H1 (cell line): ENCODE measurements around the gene TNNI3. TPM values are rescaled to one million over a fixed set of nuclear protein-coding genes. Genes with fewer than 3 reads are reported as not detected.

Experiments used
- CHD7 ChIP-seq: fragments of 300-600 bp; sonication (generic); IDR thresholded peaks from 2 replicates; pipeline ENCODE4 v1.7.1; 2012; ENCODE audit warnings: low read length, moderate library complexity, mild to moderate bottlenecking, inconsistent platforms; ENCODE audit not compliant: insufficient replicate concordance
- EGR1 ChIP-seq: IDR thresholded peaks from 2 replicates; pipeline ENCODE4 v1.6.1; 2011; ENCODE audit warnings: low read depth, low read length, borderline replicate concordance
- EP300 ChIP-seq, 2 experiments: IDR thresholded peaks; 1 replicate in 1 of 2; 2 replicates in 1 of 2; pipeline ENCODE4 v1.6.1; 2011 to 2012; ENCODE audit warnings: low read depth in 2 of 2, low read length in 2 of 2, mild to moderate bottlenecking in 2 of 2, borderline replicate concordance in 1 of 2, inconsistent platforms in 1 of 2, moderate library complexity in 1 of 2
- MAFK ChIP-seq: IDR thresholded peaks from 2 replicates; pipeline ENCODE4 v1.6.1; 2012; ENCODE audit warnings: low read depth, mild to moderate bottlenecking, improper control_type of control experiment, low read length
- POLR2A ChIP-seq, 2 experiments: IDR thresholded peaks; 1 replicate in 1 of 2; 2 replicates in 1 of 2; pipeline ENCODE4 v1.6.1; 2011; ENCODE audit warnings: low read depth in 2 of 2, low read length in 2 of 2, mild to moderate bottlenecking in 2 of 2; ENCODE audit errors: control extremely low read depth in 1 of 2
- SAP30 ChIP-seq: fragments of 300-600 bp; sonication (generic); IDR thresholded peaks from 2 replicates; pipeline ENCODE4 v1.7.1; 2012; ENCODE audit warnings: low read length, moderate library complexity, mild to moderate bottlenecking, inconsistent platforms; ENCODE audit not compliant: insufficient read depth, insufficient replicate concordance
- SIN3A ChIP-seq, 2 experiments: IDR thresholded peaks in 1 of 2; conservative IDR thresholded peaks in 1 of 2; 2 replicates each; pipeline ENCODE4 v1.6.1; 2011 to 2012; ENCODE audit warnings: low read length in 2 of 2, improper control_type of control experiment in 1 of 2, low read depth in 1 of 2, mild to moderate bottlenecking in 1 of 2
- SIX5 ChIP-seq: IDR thresholded peaks from 2 replicates; pipeline ENCODE4 v1.6.1; 2011; ENCODE audit warnings: mild to moderate bottlenecking, low read depth, low read length
- SP2 ChIP-seq: IDR thresholded peaks from 2 replicates; pipeline ENCODE4 v1.6.1; 2012; ENCODE audit warnings: mild to moderate bottlenecking, low read length, inconsistent platforms
- SP4 ChIP-seq: IDR thresholded peaks from 2 replicates; pipeline ENCODE4 v1.6.1; 2012; ENCODE audit warnings: low read length, inconsistent platforms
- polyA plus RNA-seq, 7 experiments: library from polyadenylated mRNA; depleted of rRNA in 3 of 7; stranded (reverse) in 5 of 7; unstranded in 2 of 7; fragments of >200 nt in 5 of 7; fragments of 200-250 nt in 2 of 7; gene quantifications; 1 replicate in 5 of 7; 2 replicates in 1 of 7; 4 replicates in 1 of 7; pipeline versions ENCODE4 v1.2.1 to v1.2.3, GENCODE V29; 2011 to 2013; ENCODE audit warnings: missing spikeins in 2 of 7, mixed read lengths in 2 of 7
- total RNA-seq: library from RNA; stranded (reverse); fragmentation: NEBNext Ultra II Directional; extraction: Animal tissue kit (Norgen Biotek cat#: 25700); gene quantifications from 2 replicates; pipeline ENCODE4 v1.2.1, GENCODE V29; 2021

TNNI3 gene
- total and polyA plus RNA-seq, 2 of the 8 experiments (the other 6 are each of a cell fraction or from before 2014, with no cell fraction given): 16.9 to 56.0 TPM

- TF ChIP-seq SIX5 (peak; percentile 33; the same call in 1 of the 2 replicates), EP300 (IDR thresholded peaks at IDR 0.05; ENCODE audit: borderline replicate concordance in 1 of 2, low read depth in 2 of 2, low read length in 2 of 2) (peak in 1 of 2 experiments; percentile 100; a peak in 2 of 3 replicates), SP2 (peak; percentile 57; the same call in 1 of the 2 replicates), CHD7 (no peak), SP4 (peak; percentile 75), MAFK (no peak), SAP30 (no peak), SIN3A (conservative IDR thresholded peaks at IDR 0.05 in 1 of 2, IDR thresholded peaks at IDR 0.05 in 1 of 2; ENCODE audit: low read depth in 1 of 2, low read length in 2 of 2) (peak in 1 of 2 experiments; percentile 73; a peak in 2 of 4 replicates), EGR1 (peak; percentile 27; the same call in 1 of the 2 replicates), POLR2A (IDR thresholded peaks at IDR 0.05; ENCODE audit: control extremely low read depth in 1 of 2, low read depth in 2 of 2, low read length in 2 of 2) (no peak)
Observed at GRCh38 chr19:55166530-55167268, 9.2 kb upstream of the TNNI3 start, which contains the start of gene DNAAF3 (continued).
